Right atrium auricular region (tissue), 2 donors: ENCODE results near the gene TMEM47. TPM values are rescaled to one million over a fixed set of nuclear protein-coding genes. Genes with fewer than 3 reads are reported as not detected.

Experiments
- DNase-seq: peaks from one replicate; pipeline ENCODE4 v3.0.0-alpha.2; 2019; ENCODE audit warnings: low spot score
- H3K27ac ChIP-seq, 2 donors: fragments of 200-600 bp; sonication (generic); 1 replicate in 1 of 2; 2 replicates in 1 of 2; pipeline ENCODE4 v1.5.1; 2016 to 2019
- H3K27me3 ChIP-seq, 2 donors: fragments of 200-600 bp; sonication (generic); one replicate each; pipeline versions ENCODE4 v1.5.1 to v1.6.0; 2017 to 2019
- H3K36me3 ChIP-seq: fragments of 200-600 bp; sonication (generic); one replicate; pipeline ENCODE4 v1.5.1; 2016
- H3K4me1 ChIP-seq, 2 donors: fragments of 200-600 bp; sonication (generic); one replicate each; pipeline versions ENCODE4 v1.5.1 to v1.6.0; 2017 to 2019
- H3K4me3 ChIP-seq, 2 donors: fragments of 200-600 bp; sonication (generic); 1 replicate in 1 of 2; 2 replicates in 1 of 2; pipeline ENCODE4 v1.5.1; 2017 to 2019; ENCODE audit warnings: mild to moderate bottlenecking in 1 of 2, moderate library complexity in 1 of 2
- H3K9me3 ChIP-seq, 2 donors: fragments of 200-600 bp; sonication (generic); one replicate each; pipeline ENCODE4 v1.5.1; 2019
- CTCF ChIP-seq, 2 donors: fragments of 200-600 bp; sonication (generic); IDR thresholded peaks; one replicate each; pipeline ENCODE4 v1.5.1; 2019; ENCODE audit warnings: antibody characterized with exemption in 2 of 2
- total RNA-seq, 2 donors: library from RNA; depleted of rRNA; stranded (reverse); fragments of >200 nt; gene quantifications; one replicate each; pipeline ENCODE4 v1.1.0, GENCODE V29; 2016

The TMEM47 gene
- 10 to 100 TPM; 43.8 to 59.3 TPM for total RNA-seq

DNA sequence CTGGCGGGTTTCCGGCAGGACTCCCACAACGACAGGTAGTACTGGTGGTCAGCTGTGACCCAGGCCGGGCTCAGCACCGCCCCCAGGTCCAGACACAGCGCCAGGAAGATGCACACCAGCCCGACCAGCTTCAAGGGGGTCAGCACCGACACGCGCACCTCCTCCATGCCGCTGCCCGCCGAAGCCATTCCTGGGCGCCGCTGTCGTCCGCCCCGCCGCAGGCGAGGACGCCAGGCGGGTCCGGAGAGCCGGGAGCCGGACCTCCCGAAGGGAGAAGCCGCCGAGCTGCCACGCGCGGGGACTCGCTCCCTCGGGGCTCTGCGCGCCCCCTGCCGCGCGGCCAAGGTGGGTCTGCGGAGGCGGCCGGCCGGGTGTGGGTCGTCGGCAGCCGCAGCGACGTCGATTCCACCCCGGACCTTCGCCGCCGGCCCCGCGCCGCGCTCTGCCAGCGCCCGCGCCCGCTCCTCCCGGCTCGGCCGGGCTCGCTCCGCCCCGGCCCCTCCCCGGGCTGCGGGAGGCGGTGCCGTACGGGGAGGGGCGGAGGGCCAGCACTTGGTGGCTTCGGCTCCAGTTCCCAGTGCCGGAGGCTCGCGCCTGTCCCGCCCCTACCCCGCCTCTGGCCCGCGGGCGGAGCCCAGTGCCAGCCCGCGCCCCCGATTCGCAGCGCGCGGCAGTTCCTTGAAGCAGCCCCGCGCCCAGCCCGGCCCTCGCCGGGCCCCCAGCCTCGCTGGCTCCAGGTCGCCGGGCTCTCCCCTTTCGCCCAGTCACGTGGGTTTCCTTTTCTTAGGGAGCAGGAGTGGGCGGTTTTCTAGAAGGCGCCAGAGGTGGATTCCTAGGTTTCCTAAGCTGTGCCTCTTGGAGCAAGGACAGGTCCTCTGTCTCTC lies at the start of gene TMEM47:
Gene TMEM47, minus strand, starts transcription at position 444 of the 884 bp plus-strand sequence. Its CDS starts 256 bp downstream, at position 188.
- Histone ChIP-seq H3K9me3 (no peaks in the 10 kb centered on the region), H3K4me3 (peak within 1 kb of the TSS; percentile 68 to 69), H3K4me1 (no peaks in the 10 kb centered on the region), H3K36me3 (no peaks in the 10 kb centered on the region), H3K27ac (peak within 1 kb of the TSS; percentile 81 to 85), H3K27me3 (no peaks in the 10 kb centered on the region)
- no peak for TF ChIP-seq CTCF (IDR thresholded peaks at IDR 0.05)
- DNase-seq: peak; percentile 59

- Histone ChIP-seq H3K36me3 (no peaks in the 10 kb centered on the region), H3K4me3 (no peak overlapping the region), H3K4me1 (no peaks in the 10 kb centered on the region), H3K27ac (no peak overlapping the region), H3K9me3 (peaks cover 3 to 12% of the 10 kb centered on the region in 2 donors), H3K27me3 (no peaks in the 10 kb centered on the region)
- no peak for TF ChIP-seq CTCF (IDR thresholded peaks at IDR 0.05)
- DNase-seq: no peak
Measured at GRCh38 chrX:34687095-34687494, 30.0 kb upstream of the TMEM47 start.

GRCh38 chrX:34659575-34659974 lies 2.5 kb upstream of the TMEM47 start:
- DNase-seq: no peak
- no peaks in the 10 kb centered on the region for H3K9me3 ChIP-seq
- no peak overlapping the region for H3K27ac ChIP-seq
- H3K4me1 ChIP-seq: no peaks in the 10 kb centered on the region
- no peaks in the 10 kb centered on the region for H3K27me3 ChIP-seq
- no peak for TF ChIP-seq CTCF (IDR thresholded peaks at IDR 0.05)
- no peak overlapping the region for H3K4me3 ChIP-seq
- no peaks in the 10 kb centered on the region for H3K36me3 ChIP-seq

DNA sequence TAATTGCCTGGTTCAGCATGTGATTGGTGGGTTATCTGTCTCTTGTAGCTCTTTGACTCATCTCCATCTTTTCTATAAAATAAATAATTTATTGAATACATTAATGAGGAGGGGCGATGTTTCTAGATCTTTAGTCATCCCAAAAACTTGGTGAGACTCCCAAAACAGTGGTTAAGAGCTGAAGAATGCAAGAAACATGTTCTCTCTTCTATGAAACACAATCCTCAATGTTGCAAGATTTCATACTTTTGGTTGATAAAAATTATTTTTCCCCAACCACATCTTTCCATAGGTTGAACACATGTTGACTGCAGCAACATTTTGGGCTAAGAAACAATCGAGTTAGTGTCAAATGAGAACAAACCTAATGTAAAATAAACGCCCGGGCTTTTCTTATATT lies 1.2 kb upstream of the TMEM47 start:
- Histone ChIP-seq H3K27me3 (no peaks in the 10 kb centered on the region), H3K4me1 (no peaks in the 10 kb centered on the region), H3K27ac (no peak overlapping the region), H3K36me3 (no peaks in the 10 kb centered on the region), H3K4me3 (no peak overlapping the region), H3K9me3 (no peaks in the 10 kb centered on the region)
- TF ChIP-seq CTCF (IDR thresholded peaks at IDR 0.05): no peak
- DNase-seq: no peak

DNA sequence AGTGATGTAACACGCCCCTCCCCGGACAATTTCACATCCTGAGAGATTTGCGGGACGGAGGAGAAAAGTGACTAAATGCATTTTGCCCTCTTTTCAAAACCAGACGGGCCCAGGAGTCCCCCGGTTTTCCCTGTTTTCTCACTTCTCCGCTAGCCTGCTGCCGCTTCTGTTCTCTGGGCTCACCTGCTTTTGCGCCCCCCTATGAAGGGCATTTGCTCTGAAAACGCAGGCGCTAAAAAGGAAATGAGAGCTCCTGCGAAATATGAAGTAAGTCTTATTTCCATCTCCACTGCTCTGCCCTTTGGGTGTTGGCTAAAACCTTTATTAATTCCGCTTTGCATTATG lies 613 bp upstream of the TMEM47 start:
- H3K4me3 ChIP-seq: peak overlapping the region; percentile 68 to 69
- no peak for DNase-seq
- TF ChIP-seq CTCF (IDR thresholded peaks at IDR 0.05): no peak
- peak overlapping the region; percentile 54 to 85 for H3K27ac ChIP-seq
- no peaks in the 10 kb centered on the region for H3K36me3 ChIP-seq
- H3K27me3 ChIP-seq: no peaks in the 10 kb centered on the region
- no peaks in the 10 kb centered on the region for H3K9me3 ChIP-seq
- H3K4me1 ChIP-seq: no peaks in the 10 kb centered on the region
